HEK293 (cell line): ENCODE results near the gene CACHD1.

Source experiments
- ZNF121 ChIP-seq: fragments of 450-650 bp; formaldehyde crosslinking; IDR thresholded peaks from 2 replicates; pipeline ENCODE4 v1.5.1; 2016; ENCODE audit warnings: missing biosample characterization, missing genetic modification characterization
- ZNF2 ChIP-seq: fragments of 450-650 bp; formaldehyde crosslinking; IDR thresholded peaks from 2 replicates; pipeline ENCODE4 v1.5.1; 2016; ENCODE audit warnings: missing biosample characterization, missing genetic modification characterization
- ZNF274 ChIP-seq, 2 experiments: fragments of 200-500 bp in 1 of 2; fragments of 450-650 bp in 1 of 2; sonication (Bioruptor generic) in 1 of 2; formaldehyde crosslinking in 1 of 2; IDR thresholded peaks; 2 replicates each; pipeline versions ENCODE4 v1.5.1 to v1.6.1; 2014 to 2016; ENCODE audit warnings: borderline replicate concordance in 1 of 2, inconsistent platforms in 1 of 2, low read length in 1 of 2, missing biosample characterization in 1 of 2, missing genetic modification characterization in 1 of 2
- ZNF501 ChIP-seq: fragments of 450-650 bp; formaldehyde crosslinking; IDR thresholded peaks from 2 replicates; pipeline ENCODE4 v1.5.1; 2016; ENCODE audit warnings: missing biosample characterization, missing genetic modification characterization
- ZNF658 ChIP-seq: fragments of 450-650 bp; formaldehyde crosslinking; IDR thresholded peaks from 2 replicates; pipeline ENCODE4; 2016; ENCODE audit warnings: missing biosample characterization, missing genetic modification characterization
- ZNF776 ChIP-seq: fragments of 450-650 bp; formaldehyde crosslinking; IDR thresholded peaks from 2 replicates; pipeline ENCODE4 v1.5.0; 2017; ENCODE audit warnings: missing biosample characterization, missing genetic modification characterization, borderline replicate concordance
- ZNF785 ChIP-seq: fragments of 450-650 bp; formaldehyde crosslinking; IDR thresholded peaks from 2 replicates; pipeline ENCODE4 v1.5.1; 2016; ENCODE audit warnings: missing biosample characterization, missing genetic modification characterization
- ZSCAN23 ChIP-seq: fragments of 450-650 bp; formaldehyde crosslinking; IDR thresholded peaks from 2 replicates; pipeline ENCODE4 v1.5.1; 2016; ENCODE audit warnings: missing biosample characterization, missing genetic modification characterization
- TF ChIP-seq, protein P1 (sequence below): fragments of 450-650 bp; formaldehyde crosslinking; IDR thresholded peaks from 2 replicates; pipeline ENCODE4 v1.5.1; 2016; ENCODE audit warnings: missing biosample characterization, missing genetic modification characterization
- TF ChIP-seq, protein P2 (sequence below): fragments of 450-650 bp; formaldehyde crosslinking; IDR thresholded peaks from 2 replicates; pipeline ENCODE4 v1.5.1; 2016; ENCODE audit warnings: missing biosample characterization, missing genetic modification characterization, borderline replicate concordance
- TF ChIP-seq, protein P3 (sequence below): fragments of 450-650 bp; formaldehyde crosslinking; IDR thresholded peaks from 2 replicates; pipeline ENCODE4 v1.5.1; 2016; ENCODE audit warnings: missing biosample characterization, missing genetic modification characterization

GRCh38 chr1:64598100-64598571, 128.2 kb downstream of the CACHD1 start:
- TF ChIP-seq ZSCAN23 (tag by site-specific recombination) (no peak), ZNF658 (tag by site-specific recombination) (no peak), ZNF776 (tag by site-specific recombination) (no peak), ZNF501 (no peak), ZNF785 (tag by site-specific recombination) (no peak), ZNF2 (tag by site-specific recombination) (no peak), ZNF121 (tag by site-specific recombination) (no peak), ZNF274 (IDR thresholded peaks at IDR 0.05; ENCODE audit: low read length) (no peak), ZNF274 (tag by site-specific recombination; IDR thresholded peaks at IDR 0.05; ENCODE audit: borderline replicate concordance) (no peak)
- TF ChIP-seq, protein P1, sequence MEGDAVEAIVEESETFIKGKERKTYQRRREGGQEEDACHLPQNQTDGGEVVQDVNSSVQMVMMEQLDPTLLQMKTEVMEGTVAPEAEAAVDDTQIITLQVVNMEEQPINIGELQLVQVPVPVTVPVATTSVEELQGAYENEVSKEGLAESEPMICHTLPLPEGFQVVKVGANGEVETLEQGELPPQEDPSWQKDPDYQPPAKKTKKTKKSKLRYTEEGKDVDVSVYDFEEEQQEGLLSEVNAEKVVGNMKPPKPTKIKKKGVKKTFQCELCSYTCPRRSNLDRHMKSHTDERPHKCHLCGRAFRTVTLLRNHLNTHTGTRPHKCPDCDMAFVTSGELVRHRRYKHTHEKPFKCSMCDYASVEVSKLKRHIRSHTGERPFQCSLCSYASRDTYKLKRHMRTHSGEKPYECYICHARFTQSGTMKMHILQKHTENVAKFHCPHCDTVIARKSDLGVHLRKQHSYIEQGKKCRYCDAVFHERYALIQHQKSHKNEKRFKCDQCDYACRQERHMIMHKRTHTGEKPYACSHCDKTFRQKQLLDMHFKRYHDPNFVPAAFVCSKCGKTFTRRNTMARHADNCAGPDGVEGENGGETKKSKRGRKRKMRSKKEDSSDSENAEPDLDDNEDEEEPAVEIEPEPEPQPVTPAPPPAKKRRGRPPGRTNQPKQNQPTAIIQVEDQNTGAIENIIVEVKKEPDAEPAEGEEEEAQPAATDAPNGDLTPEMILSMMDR (tag by site-specific recombination): no peak
- TF ChIP-seq, protein P2, sequence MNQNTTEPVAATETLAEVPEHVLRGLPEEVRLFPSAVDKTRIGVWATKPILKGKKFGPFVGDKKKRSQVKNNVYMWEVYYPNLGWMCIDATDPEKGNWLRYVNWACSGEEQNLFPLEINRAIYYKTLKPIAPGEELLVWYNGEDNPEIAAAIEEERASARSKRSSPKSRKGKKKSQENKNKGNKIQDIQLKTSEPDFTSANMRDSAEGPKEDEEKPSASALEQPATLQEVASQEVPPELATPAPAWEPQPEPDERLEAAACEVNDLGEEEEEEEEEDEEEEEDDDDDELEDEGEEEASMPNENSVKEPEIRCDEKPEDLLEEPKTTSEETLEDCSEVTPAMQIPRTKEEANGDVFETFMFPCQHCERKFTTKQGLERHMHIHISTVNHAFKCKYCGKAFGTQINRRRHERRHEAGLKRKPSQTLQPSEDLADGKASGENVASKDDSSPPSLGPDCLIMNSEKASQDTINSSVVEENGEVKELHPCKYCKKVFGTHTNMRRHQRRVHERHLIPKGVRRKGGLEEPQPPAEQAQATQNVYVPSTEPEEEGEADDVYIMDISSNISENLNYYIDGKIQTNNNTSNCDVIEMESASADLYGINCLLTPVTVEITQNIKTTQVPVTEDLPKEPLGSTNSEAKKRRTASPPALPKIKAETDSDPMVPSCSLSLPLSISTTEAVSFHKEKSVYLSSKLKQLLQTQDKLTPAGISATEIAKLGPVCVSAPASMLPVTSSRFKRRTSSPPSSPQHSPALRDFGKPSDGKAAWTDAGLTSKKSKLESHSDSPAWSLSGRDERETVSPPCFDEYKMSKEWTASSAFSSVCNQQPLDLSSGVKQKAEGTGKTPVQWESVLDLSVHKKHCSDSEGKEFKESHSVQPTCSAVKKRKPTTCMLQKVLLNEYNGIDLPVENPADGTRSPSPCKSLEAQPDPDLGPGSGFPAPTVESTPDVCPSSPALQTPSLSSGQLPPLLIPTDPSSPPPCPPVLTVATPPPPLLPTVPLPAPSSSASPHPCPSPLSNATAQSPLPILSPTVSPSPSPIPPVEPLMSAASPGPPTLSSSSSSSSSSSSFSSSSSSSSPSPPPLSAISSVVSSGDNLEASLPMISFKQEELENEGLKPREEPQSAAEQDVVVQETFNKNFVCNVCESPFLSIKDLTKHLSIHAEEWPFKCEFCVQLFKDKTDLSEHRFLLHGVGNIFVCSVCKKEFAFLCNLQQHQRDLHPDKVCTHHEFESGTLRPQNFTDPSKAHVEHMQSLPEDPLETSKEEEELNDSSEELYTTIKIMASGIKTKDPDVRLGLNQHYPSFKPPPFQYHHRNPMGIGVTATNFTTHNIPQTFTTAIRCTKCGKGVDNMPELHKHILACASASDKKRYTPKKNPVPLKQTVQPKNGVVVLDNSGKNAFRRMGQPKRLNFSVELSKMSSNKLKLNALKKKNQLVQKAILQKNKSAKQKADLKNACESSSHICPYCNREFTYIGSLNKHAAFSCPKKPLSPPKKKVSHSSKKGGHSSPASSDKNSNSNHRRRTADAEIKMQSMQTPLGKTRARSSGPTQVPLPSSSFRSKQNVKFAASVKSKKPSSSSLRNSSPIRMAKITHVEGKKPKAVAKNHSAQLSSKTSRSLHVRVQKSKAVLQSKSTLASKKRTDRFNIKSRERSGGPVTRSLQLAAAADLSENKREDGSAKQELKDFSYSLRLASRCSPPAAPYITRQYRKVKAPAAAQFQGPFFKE (tag by site-specific recombination): no peak
- TF ChIP-seq, protein P3, sequence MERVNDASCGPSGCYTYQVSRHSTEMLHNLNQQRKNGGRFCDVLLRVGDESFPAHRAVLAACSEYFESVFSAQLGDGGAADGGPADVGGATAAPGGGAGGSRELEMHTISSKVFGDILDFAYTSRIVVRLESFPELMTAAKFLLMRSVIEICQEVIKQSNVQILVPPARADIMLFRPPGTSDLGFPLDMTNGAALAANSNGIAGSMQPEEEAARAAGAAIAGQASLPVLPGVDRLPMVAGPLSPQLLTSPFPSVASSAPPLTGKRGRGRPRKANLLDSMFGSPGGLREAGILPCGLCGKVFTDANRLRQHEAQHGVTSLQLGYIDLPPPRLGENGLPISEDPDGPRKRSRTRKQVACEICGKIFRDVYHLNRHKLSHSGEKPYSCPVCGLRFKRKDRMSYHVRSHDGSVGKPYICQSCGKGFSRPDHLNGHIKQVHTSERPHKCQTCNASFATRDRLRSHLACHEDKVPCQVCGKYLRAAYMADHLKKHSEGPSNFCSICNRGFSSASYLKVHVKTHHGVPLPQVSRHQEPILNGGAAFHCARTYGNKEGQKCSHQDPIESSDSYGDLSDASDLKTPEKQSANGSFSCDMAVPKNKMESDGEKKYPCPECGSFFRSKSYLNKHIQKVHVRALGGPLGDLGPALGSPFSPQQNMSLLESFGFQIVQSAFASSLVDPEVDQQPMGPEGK (tag by site-specific recombination): no peak
